IPS-18a (cell line): ENCODE data around the gene TMEM132D.

Experiments used
- H3K27ac ChIP-seq: one replicate; pipeline ENCODE4 v1.5.1; 2013; ENCODE audit warnings: low read length
- H3K27me3 ChIP-seq: one replicate; pipeline ENCODE4 v1.6.1; 2013; ENCODE audit warnings: mild to moderate bottlenecking, low read length; ENCODE audit not compliant: control insufficient read depth, insufficient read depth
- H3K36me3 ChIP-seq: one replicate; pipeline ENCODE4 v1.6.1; 2013; ENCODE audit warnings: low read depth, low read length; ENCODE audit not compliant: control insufficient read depth
- H3K4me1 ChIP-seq: one replicate; pipeline ENCODE4 v1.6.1; 2013; ENCODE audit warnings: low read depth, low read length; ENCODE audit not compliant: control insufficient read depth
- H3K4me3 ChIP-seq: one replicate; pipeline ENCODE4 v1.5.1; 2013; ENCODE audit warnings: low read length
- H3K9ac ChIP-seq: one replicate; pipeline ENCODE4 v1.6.1; 2013; ENCODE audit warnings: mild to moderate bottlenecking, low read length, moderate library complexity
- H3K9me3 ChIP-seq: one replicate; pipeline ENCODE4 v1.6.1; 2013; ENCODE audit warnings: low read depth, low read length; ENCODE audit not compliant: control insufficient read depth

The TMEM132D gene

DNA sequence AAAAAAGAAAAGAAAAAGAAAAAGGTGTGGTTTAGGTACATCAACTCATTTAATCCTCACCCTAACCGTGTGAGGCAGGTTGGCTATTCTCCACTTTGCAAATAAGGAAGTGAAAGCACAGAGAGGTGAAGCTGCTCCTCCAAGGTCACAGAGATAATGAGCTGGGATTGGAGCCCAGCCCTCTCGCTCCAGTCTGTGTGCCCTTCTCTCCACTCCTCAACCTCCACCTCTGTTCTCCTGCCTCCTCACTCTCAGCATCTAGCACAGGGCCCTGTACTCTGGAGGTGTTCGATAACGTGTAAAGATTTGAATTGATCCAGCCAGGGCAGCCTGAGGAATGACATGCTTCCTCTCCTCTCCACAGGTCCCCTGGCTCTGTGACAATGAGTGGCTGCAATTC is 502.3 kb downstream of the TMEM132D start:
- no peak overlapping the region for H3K27ac ChIP-seq

DNA sequence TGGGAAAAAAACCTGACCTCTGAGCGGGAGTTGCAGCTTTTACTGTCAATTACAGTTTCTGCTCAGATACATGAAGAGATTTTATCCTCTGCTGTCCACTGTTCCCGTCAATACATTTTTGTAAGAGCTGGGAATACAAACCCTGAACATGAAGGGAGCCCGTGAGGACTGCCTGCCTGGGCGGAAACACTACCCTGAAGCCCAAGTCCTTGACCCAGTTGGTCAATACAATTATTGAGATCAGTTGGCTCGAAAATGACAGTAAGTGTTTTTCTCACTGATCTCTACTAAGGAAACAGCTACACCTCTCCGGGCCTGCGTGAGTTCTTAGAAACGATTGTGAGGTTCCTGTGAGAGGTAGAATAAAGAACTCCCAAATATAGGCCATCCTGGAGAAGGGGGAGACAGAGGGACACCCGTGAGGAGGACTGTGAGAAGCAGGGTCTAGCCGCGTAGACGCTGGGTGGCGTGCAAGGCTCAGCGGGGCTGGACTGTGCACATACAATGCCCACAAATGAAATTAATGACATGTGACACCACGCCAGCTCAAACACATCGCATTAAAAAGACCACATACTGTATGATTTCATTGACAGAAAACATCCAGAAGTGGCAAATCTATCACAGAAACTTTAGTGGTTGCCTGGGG is 509.5 kb downstream of the TMEM132D start:
- H3K36me3 ChIP-seq: no peaks in the 10 kb centered on the region
- H3K27ac ChIP-seq: no peak overlapping the region
- no peaks in the 10 kb centered on the region for H3K27me3 ChIP-seq
- no peak overlapping the region for H3K4me3 ChIP-seq
- H3K9ac ChIP-seq: no peak overlapping the region
- no peaks in the 10 kb centered on the region for H3K4me1 ChIP-seq
- H3K9me3 ChIP-seq: peaks cover 19% of the 10 kb centered on the region

More for the DNA sequence above, 502.3 kb downstream of the TMEM132D start:
- H3K36me3 ChIP-seq: no peaks in the 10 kb centered on the region
- no peak overlapping the region for H3K9ac ChIP-seq
- no peaks in the 10 kb centered on the region for H3K4me1 ChIP-seq
- no peaks in the 10 kb centered on the region for H3K27me3 ChIP-seq
- no peak overlapping the region for H3K4me3 ChIP-seq
- peaks cover 15% of the 10 kb centered on the region for H3K9me3 ChIP-seq

DNA sequence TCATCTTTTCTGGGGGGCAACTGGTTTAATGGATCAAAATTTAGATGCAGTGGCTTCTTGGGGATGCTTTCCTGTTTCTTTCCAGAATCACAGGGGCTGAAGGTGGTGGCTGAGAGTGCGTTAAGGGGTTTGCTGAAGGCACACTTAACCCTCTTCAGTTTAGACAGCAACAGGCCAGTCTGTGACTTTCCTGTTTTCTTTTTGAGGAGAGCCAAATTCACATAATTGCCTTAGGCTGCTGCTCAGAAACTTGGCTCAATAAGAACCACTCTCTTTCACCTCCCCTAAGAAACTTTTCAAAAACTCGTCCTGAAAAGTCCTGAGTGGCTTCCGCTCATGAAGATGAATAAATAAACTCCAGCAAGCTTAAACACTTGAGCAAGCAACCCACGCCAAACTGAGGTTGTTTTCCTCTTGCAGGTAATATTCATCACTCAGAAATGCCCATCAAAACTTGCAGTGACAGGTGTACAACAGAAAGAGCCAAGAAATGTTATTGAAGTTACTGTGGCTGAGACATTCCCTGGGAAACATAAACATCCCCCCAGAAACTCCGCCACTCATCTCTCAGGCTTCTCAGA is 510.4 kb downstream of the TMEM132D start:
- H3K36me3 ChIP-seq: no peaks in the 10 kb centered on the region
- H3K27ac ChIP-seq: no peak overlapping the region
- no peaks in the 10 kb centered on the region for H3K4me1 ChIP-seq
- no peak overlapping the region for H3K9ac ChIP-seq
- H3K27me3 ChIP-seq: no peaks in the 10 kb centered on the region
- peaks cover 16% of the 10 kb centered on the region for H3K9me3 ChIP-seq
- no peak overlapping the region for H3K4me3 ChIP-seq

DNA sequence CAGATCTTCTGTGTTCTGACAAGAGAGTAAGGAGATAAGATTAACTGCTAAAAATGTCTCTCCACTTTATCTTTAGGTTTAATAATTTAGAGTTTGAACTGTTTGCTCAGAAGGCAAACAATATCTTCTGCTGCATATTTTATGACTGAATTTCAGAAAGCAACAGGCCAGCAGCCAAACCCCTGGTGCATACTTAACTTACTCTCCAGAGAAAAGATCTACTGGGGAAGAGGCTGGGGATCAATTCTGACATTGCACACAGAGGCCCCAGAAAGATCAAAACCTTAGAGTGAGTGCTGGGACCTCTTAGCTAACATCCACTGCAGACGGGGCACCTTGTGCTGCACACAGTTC is 518.2 kb downstream of the TMEM132D start:
- Histone ChIP-seq H3K4me1 (peaks cover 5% of the 10 kb centered on the region), H3K27ac (no peak overlapping the region), H3K36me3 (no peaks in the 10 kb centered on the region), H3K9me3 (peaks cover 10% of the 10 kb centered on the region), H3K9ac (no peak overlapping the region), H3K27me3 (no peaks in the 10 kb centered on the region), H3K4me3 (peak overlapping the region; percentile 10)

DNA sequence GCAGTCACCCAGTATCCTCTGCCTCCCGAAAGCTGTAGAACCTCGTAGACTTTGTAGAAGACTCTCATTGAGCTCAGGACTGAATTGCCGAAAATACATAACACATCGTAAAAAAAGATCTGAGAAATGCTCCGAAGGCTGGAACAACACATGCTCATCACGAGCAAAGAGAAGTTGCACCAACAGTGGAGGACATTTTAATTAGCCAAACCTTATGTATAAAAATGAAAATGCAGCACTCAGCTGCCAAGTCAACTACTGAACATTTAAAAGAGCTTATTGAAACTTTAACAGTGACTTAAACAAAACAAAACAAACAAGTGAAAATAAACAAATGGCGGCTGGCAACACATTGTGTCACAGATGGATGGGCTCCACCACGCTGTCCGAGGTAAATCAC is 519.9 kb downstream of the TMEM132D start:
- Histone ChIP-seq H3K4me3 (no peak overlapping the region), H3K27ac (no peak overlapping the region), H3K9ac (no peak overlapping the region)

DNA sequence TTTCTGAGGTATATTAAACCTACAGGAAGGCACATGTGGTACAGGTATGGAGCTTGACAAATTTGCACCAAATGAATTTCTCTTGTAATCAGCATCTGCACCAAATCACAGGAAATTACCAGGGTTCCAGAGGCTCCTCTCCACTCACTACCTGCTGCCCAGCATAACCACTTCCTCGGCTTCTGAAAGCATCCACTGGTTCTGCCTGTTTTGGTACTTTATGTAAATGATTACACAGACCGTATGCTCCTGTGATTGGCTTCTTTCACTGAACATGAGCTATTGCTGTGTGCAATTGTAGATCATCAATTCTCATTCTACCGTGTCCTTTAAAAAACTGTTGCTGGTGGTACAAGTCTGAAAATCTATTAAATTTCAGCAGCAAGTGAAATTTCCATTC is 522.1 kb downstream of the TMEM132D start:
- Histone ChIP-seq H3K36me3 (no peaks in the 10 kb centered on the region), H3K4me3 (no peak overlapping the region), H3K9ac (no peak overlapping the region), H3K27me3 (no peaks in the 10 kb centered on the region), H3K27ac (no peak overlapping the region), H3K4me1 (peaks cover 5% of the 10 kb centered on the region), H3K9me3 (peaks cover 22% of the 10 kb centered on the region)

More for the DNA sequence above, 519.9 kb downstream of the TMEM132D start:
- peaks cover 10% of the 10 kb centered on the region for H3K9me3 ChIP-seq
- peaks cover 5% of the 10 kb centered on the region for H3K4me1 ChIP-seq
- H3K36me3 ChIP-seq: no peaks in the 10 kb centered on the region
- H3K27me3 ChIP-seq: no peaks in the 10 kb centered on the region

DNA sequence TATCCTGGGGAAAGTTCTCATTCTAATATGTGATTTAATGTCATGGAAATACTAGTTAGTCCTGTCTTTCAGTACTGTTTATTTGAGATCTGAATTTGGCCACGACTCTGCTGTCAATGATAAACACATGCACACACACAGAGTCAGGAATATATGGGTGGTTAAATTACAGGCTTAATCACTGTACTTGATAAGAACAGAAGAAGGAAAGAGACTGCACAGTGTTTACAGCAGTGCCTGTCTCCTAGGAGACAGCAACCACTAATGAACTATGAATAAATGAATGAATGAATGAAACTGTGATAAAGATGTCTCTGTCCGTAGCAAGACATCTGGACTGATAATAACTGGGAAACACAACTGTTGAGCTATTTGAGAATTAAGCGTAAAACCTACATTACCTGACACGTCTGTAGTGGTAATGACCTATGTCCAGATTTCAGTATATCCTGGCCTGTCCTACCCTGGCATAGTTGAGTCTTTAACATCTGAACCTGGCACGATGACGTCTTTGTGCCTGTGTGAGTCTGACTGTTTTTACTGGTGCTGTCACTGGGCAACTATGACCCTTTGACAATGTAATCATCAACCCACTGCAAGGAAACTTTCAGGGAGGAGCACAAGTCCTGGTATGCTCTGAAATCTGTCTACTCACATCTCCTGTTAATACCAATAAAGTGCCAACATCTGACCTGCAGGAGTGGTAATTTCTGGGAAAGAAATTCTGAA is 524.6 kb downstream of the TMEM132D start:
- Histone ChIP-seq H3K9me3 (peaks cover 34% of the 10 kb centered on the region), H3K27me3 (no peaks in the 10 kb centered on the region), H3K27ac (no peak overlapping the region), H3K36me3 (no peaks in the 10 kb centered on the region), H3K4me3 (no peak overlapping the region), H3K9ac (no peak overlapping the region), H3K4me1 (no peaks in the 10 kb centered on the region)

DNA sequence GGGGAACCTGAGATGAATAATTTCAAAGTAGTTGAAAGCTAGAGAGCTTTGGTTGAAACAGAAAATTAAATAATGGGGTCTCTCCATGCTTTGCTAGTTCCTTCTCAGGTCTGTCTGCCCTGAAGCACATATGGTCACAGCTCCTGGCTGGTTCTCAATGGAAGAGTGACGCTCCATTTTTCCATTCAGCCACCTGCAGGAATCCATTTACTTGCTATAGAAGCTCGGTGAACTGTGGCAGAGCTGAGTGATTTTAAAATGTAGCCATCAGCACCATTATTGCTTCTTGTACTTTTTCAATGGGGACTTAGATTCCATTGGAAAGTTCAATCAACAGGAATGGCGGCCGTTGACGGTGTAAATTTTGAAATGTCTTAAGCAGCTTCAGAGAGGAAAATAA is 525.3 kb downstream of the TMEM132D start:
- no peaks in the 10 kb centered on the region for H3K27me3 ChIP-seq
- H3K27ac ChIP-seq: no peak overlapping the region
- no peaks in the 10 kb centered on the region for H3K4me1 ChIP-seq
- H3K9ac ChIP-seq: no peak overlapping the region
- H3K9me3 ChIP-seq: peaks cover 34% of the 10 kb centered on the region
- no peak overlapping the region for H3K4me3 ChIP-seq
- H3K36me3 ChIP-seq: no peaks in the 10 kb centered on the region

DNA sequence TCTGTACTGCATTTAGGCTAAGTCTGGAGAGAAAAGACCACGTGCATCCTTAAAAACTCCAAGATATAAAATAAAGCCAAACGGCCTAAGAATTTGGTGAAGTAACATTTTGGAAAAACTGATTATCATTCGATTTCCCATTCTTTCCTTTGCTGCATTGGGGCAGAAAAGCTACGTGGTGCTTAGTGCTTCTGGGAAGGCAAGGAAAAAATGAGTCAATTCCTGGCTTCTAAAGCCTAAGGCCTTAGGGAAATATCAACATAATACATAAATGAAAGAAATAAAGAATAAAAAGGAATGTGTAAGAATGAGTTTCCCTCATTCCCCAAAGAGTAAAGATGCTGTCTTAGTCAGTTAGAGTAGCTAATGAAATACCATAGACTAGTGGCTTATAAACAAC is 530.1 kb downstream of the TMEM132D start:
- Histone ChIP-seq H3K4me3 (no peak overlapping the region), H3K4me1 (no peaks in the 10 kb centered on the region), H3K36me3 (no peaks in the 10 kb centered on the region), H3K27ac (no peak overlapping the region), H3K27me3 (no peaks in the 10 kb centered on the region), H3K9ac (no peak overlapping the region), H3K9me3 (peaks cover 30% of the 10 kb centered on the region)

DNA sequence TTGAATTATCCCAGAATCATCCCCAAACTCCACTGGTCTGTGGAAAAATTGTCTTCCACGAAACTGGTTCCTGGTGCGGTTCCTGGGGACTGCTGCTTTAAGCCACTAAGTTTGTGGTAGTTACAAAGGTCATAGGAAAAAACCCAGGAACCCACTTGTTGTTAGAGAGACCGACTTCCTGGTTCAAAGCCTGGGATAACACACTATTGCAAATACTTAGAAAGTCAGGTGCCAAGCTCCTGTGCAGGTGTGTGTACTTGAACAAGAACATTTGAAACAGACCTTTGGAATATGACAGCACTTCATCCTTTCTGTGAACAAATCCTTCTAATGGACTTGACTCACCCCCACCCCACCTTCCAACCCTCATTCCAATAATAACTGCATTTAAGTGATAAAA is 530.9 kb downstream of the TMEM132D start:
- no peak overlapping the region for H3K9ac ChIP-seq
- no peak overlapping the region for H3K4me3 ChIP-seq
- H3K4me1 ChIP-seq: no peaks in the 10 kb centered on the region
- H3K27ac ChIP-seq: no peak overlapping the region
- H3K36me3 ChIP-seq: no peaks in the 10 kb centered on the region
- no peaks in the 10 kb centered on the region for H3K27me3 ChIP-seq
- peaks cover 21% of the 10 kb centered on the region for H3K9me3 ChIP-seq

DNA sequence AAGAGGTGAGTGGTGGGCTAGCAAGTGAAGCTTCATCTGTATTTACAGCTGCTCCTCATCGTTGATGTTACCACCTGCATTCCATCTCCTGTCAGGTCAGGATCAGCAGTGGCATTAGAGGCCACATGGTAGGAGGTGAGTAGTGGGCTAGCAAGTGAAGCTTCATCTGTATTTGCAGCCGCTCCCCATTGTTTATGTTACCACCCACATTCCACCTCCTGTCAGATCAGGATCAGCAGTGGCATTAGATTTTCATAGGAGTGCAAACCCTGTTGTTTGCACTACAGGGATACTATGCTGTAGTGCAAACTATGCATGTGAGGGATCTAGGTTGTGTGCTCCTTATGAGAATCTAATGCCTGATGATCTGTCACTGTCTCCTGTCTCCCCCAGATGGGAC is 531.5 kb downstream of the TMEM132D start:
- peaks cover 18% of the 10 kb centered on the region for H3K9me3 ChIP-seq
- no peak overlapping the region for H3K27ac ChIP-seq
- no peaks in the 10 kb centered on the region for H3K27me3 ChIP-seq
- H3K4me1 ChIP-seq: no peaks in the 10 kb centered on the region
- H3K9ac ChIP-seq: no peak overlapping the region
- H3K4me3 ChIP-seq: no peak overlapping the region
- H3K36me3 ChIP-seq: no peaks in the 10 kb centered on the region

DNA sequence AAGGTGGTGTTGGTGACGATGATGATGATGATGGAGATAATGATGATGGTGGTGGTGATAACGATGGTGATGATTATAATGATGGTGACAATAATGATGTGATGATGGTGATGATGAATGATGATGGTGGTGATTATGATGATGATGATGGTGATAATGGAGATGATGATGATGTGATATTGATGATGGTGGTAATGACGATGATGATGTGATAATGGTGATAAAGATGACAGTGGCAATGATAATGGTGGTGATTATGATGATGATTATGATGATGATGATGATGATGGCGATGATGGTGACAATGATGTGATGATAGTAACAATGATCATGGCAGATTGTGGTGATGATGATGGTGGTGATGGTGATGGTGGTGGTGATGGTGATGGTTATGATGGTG is 532.6 kb downstream of the TMEM132D start:
- no peak overlapping the region for H3K27ac ChIP-seq
- peaks cover 9% of the 10 kb centered on the region for H3K9me3 ChIP-seq
- no peaks in the 10 kb centered on the region for H3K4me1 ChIP-seq
- no peaks in the 10 kb centered on the region for H3K27me3 ChIP-seq
- H3K36me3 ChIP-seq: no peaks in the 10 kb centered on the region
- no peak overlapping the region for H3K9ac ChIP-seq
- H3K4me3 ChIP-seq: no peak overlapping the region
